Adrenal gland (tissue), 12 donors: ENCODE results near the gene INPP5A. TPM values are rescaled to one million over a fixed set of nuclear protein-coding genes. Genes with fewer than 3 reads are reported as not detected.

Source experiments
- DNase-seq, 7 donors: peaks; one replicate each; pipeline ENCODE4 v3.0.0-alpha.2; 2019 to 2020
- H3K27ac ChIP-seq, 5 donors: fragments of 200-600 bp; sonication (generic) in 4 of 5; 1 replicate in 3 of 5; 2 replicates in 2 of 5; pipeline versions ENCODE4 v1.5.1 to v1.8.0; 2016 to 2020; ENCODE audit warnings: mild to moderate bottlenecking in 1 of 5
- H3K27me3 ChIP-seq: fragments of 200-600 bp; 2 replicates; pipeline ENCODE4 v1.8.0; 2021
- H3K36me3 ChIP-seq, 2 donors: fragments of 200-600 bp; replicated peaks in 1 of 2; 1 replicate in 1 of 2; 2 replicates in 1 of 2; pipeline versions ENCODE4 v1.5.1 to v1.8.0; 2018 to 2022
- H3K4me1 ChIP-seq, 2 donors: fragments of 200-600 bp; replicated peaks in 1 of 2; 1 replicate in 1 of 2; 2 replicates in 1 of 2; pipeline versions ENCODE4 v1.5.1 to v1.8.0; 2018 to 2021
- H3K4me3 ChIP-seq, 4 donors: fragments of 200-600 bp; sonication (generic) in 3 of 4; one replicate each; pipeline ENCODE4 v1.5.1; 2016 to 2018
- H3K9me3 ChIP-seq, 3 donors: fragments of 200-600 bp; sonication (generic) in 1 of 3; replicated peaks in 1 of 3; 1 replicate in 2 of 3; 2 replicates in 1 of 3; pipeline versions ENCODE4 v1.5.1 to v1.8.0; 2016 to 2021
- CTCF ChIP-seq, 6 experiments: fragments of 450-650 bp in 4 of 6; fragments of 200-600 bp in 2 of 6; sonication (generic) in 1 of 6; IDR thresholded peaks; 1 replicate in 5 of 6; 2 replicates in 1 of 6; pipeline versions ENCODE4 v1.5.1 to v1.8.0; 2016 to 2021; ENCODE audit warnings: antibody characterized with exemption in 6 of 6, mild to moderate bottlenecking in 2 of 6, moderate library complexity in 1 of 6
- POLR2A ChIP-seq, 2 donors: fragments of 450-650 bp; IDR thresholded peaks; one replicate each; pipeline ENCODE4 v1.6.1; 2017; ENCODE audit warnings: antibody characterized with exemption in 2 of 2, mild to moderate bottlenecking in 2 of 2, moderate library complexity in 1 of 2
- WGBS, 4 donors: extraction: QIAGEN DNeasy Blood & Tissue Kit in 2 of 4; methylation state at CpG; one replicate each; pipeline versions ENCODE4 v1.1.5 to v1.1.7; 2013 to 2017; 5-methylcytosine and 5-hydroxymethylcytosine counted together
- intact Hi-C, 2 donors: fragments of 100-400 bp; cut with DNase I; formaldehyde crosslinking; loops; one replicate each; pipeline versions ENCODE4 v1.14.1 to v1.15.0; 2022 to 2023
- polyA plus RNA-seq, 3 donors: library from polyadenylated mRNA; stranded (reverse); fragments of 200-250 nt in 2 of 3; fragments of 350-450 nt in 1 of 3; fragmentation: Illumina TruSeq in 1 of 3; extraction: RNeasy Lipid Tissue Mini Kit (QIAGEN cat#74804) in 1 of 3; gene quantifications; one replicate each; pipeline ENCODE4 v1.2.3, GENCODE V29; 2013 to 2014
- total RNA-seq, 9 donors: library from RNA; depleted of rRNA in 4 of 9; stranded (reverse); fragments of >200 nt in 4 of 9; fragments of 120-200 nt in 1 of 9; fragmentation: NEBNext Ultra II Directional in 1 of 9; extraction: Animal tissue kit (Norgen Biotek cat#: 25700) in 1 of 9; gene quantifications; one replicate each; pipeline versions ENCODE4 v1.1.0 to v1.2.4, GENCODE V29; 2013 to 2023
- donor health status: healthy with polysubstance abuse.
- donor health status: Bipolar disorder and iron deficiency.
- donor health status: DM: yes; HTN: yes; CAD: no.
- donor health status: DM: no; HTN: no; CAD: no.
- donor health status: DM: no; HTN: no; CAD: no.
- donor health status: DM: yes; HTN: yes; CAD: no.

INPP5A gene
- total and polyA plus RNA-seq, 12 donors, result 13.5 to 62.9 (median 37.5) TPM

- Histone ChIP-seq H3K4me1 (peaks cover 3 to 12% of the 10 kb centered on the region in 2 donors), H3K4me3 (no peak overlapping the region), H3K36me3 (no peaks in the 10 kb centered on the region), H3K27ac (no peak overlapping the region), H3K27me3 (no peaks in the 10 kb centered on the region), H3K9me3 (no peaks in the 10 kb centered on the region)
- 91 to 93% (median 92%) methylated on average over 25 of the region's 25 CpGs for WGBS, 4 donors
- intact Hi-C loops, result no loop called here
- peak in 3 of 7 donors; percentile 8 to 52 (median 9) for DNase-seq
- no peak for TF ChIP-seq POLR2A (IDR thresholded peaks at IDR 0.05)
- no peak for TF ChIP-seq CTCF (IDR thresholded peaks at IDR 0.05)
Measured at GRCh38 chr10:132681858-132682755, 144.5 kb downstream of the INPP5A start.

GRCh38 chr10:132684164-132684891 lies 146.7 kb downstream of the INPP5A start:
- Histone ChIP-seq H3K36me3 (no peaks in the 10 kb centered on the region), H3K27ac (peak overlapping the region in 1 of 5 donors; percentile 7), H3K4me3 (no peak overlapping the region), H3K4me1 (peaks cover 3 to 12% of the 10 kb centered on the region in 2 donors), H3K27me3 (no peaks in the 10 kb centered on the region), H3K9me3 (no peaks in the 10 kb centered on the region)
- 60 to 73% (median 72%) methylated on average over 12 of the region's 12 CpGs for WGBS, 4 donors
- peak in 4 of 7 donors; percentile 9 to 43 (median 12) for DNase-seq
- no peak for TF ChIP-seq POLR2A (IDR thresholded peaks at IDR 0.05)
- TF ChIP-seq CTCF (IDR thresholded peaks at IDR 0.05), result no peak
- intact Hi-C loops, result no loop called here

- Histone ChIP-seq H3K4me3 (no peak overlapping the region), H3K4me1 (peaks cover 3 to 12% of the 10 kb centered on the region in 2 donors), H3K36me3 (no peaks in the 10 kb centered on the region), H3K27me3 (no peaks in the 10 kb centered on the region), H3K9me3 (no peaks in the 10 kb centered on the region), H3K27ac (no peak overlapping the region)
- TF ChIP-seq POLR2A (IDR thresholded peaks at IDR 0.05) (no peak), CTCF (IDR thresholded peaks at IDR 0.05) (no peak)
- intact Hi-C loops, result no loop called here
- WGBS, 4 donors, result 60 to 66% (median 64%) methylated on average over 29 to 32 of the region's 32 CpGs
- peak in 5 of 7 donors; percentile 17 to 55 (median 50) for DNase-seq
Measured at GRCh38 chr10:132685101-132685891, 147.7 kb downstream of the INPP5A start.
